Liver (tissue), 9 donors: ENCODE results near the gene KCNQ1. TPM values are rescaled to one million over a fixed set of nuclear protein-coding genes. Genes with fewer than 3 reads are reported as not detected.
A peak's percentile ranks its signal among the peaks of the same experiment; 100 is the strongest.

Experiments used
- DNase-seq: peaks from one replicate; pipeline ENCODE4 v3.0.0-alpha.2; 2017; ENCODE audit warnings: low spot score
- H3K27ac ChIP-seq, 2 donors: one replicate each; pipeline ENCODE4 v1.7.0; 2013; ENCODE audit warnings: inconsistent platforms in 2 of 2, low read length in 2 of 2, control low read depth in 1 of 2, low read depth in 1 of 2, mild to moderate bottlenecking in 1 of 2
- H3K27me3 ChIP-seq, 4 donors: one replicate each; pipeline versions ENCODE4 v1.6.1 to v1.7.0; 2013; ENCODE audit warnings: low read length in 3 of 4, inconsistent platforms in 1 of 4, mild to moderate bottlenecking in 1 of 4, moderate library complexity in 1 of 4; ENCODE audit not compliant: control insufficient read depth in 4 of 4, insufficient read depth in 4 of 4
- H3K36me3 ChIP-seq, 4 donors: one replicate each; pipeline versions ENCODE4 v1.6.1 to v1.7.0; 2013; ENCODE audit warnings: low read length in 3 of 4, mild to moderate bottlenecking in 3 of 4, low read depth in 1 of 4, moderate library complexity in 1 of 4; ENCODE audit not compliant: control insufficient read depth in 4 of 4, insufficient read depth in 3 of 4
- H3K4me1 ChIP-seq, 4 donors: one replicate each; pipeline versions ENCODE4 v1.6.1 to v1.7.0; 2013; ENCODE audit warnings: low read length in 3 of 4, mild to moderate bottlenecking in 3 of 4, moderate library complexity in 1 of 4; ENCODE audit not compliant: control insufficient read depth in 4 of 4, insufficient read depth in 4 of 4
- H3K4me3 ChIP-seq, 3 donors: one replicate each; pipeline versions ENCODE4 v1.6.1 to v1.7.0; 2013; ENCODE audit warnings: low read length in 3 of 3, control low read depth in 1 of 3, low read depth in 1 of 3, mild to moderate bottlenecking in 1 of 3
- H3K9ac ChIP-seq, 2 donors: one replicate each; pipeline ENCODE4 v1.7.0; 2013; ENCODE audit warnings: low read length in 2 of 2, mild to moderate bottlenecking in 2 of 2, moderate library complexity in 2 of 2, control low read depth in 1 of 2, low read depth in 1 of 2
- H3K9me3 ChIP-seq, 4 donors: one replicate each; pipeline versions ENCODE4 v1.6.1 to v1.7.0; 2013; ENCODE audit warnings: low read length in 3 of 4; ENCODE audit not compliant: control insufficient read depth in 4 of 4
- EGR1 ChIP-seq, 2 donors: IDR thresholded peaks; 2 replicates each; pipeline ENCODE4 v1.6.1; 2016 to 2018; ENCODE audit warnings: antibody characterized with exemption in 2 of 2, low read depth in 2 of 2
- FOXA1 ChIP-seq: IDR thresholded peaks from 2 replicates; pipeline ENCODE4 v1.6.1; 2016; ENCODE audit warnings: antibody characterized with exemption
- FOXA2 ChIP-seq: IDR thresholded peaks from 2 replicates; pipeline ENCODE4 v1.6.1; 2016; ENCODE audit warnings: antibody characterized with exemption
- GABPA ChIP-seq, 2 donors: IDR thresholded peaks in 1 of 2; conservative IDR thresholded peaks in 1 of 2; 2 replicates each; pipeline ENCODE4 v1.6.1; 2016; ENCODE audit warnings: antibody characterized with exemption in 2 of 2, mild to moderate bottlenecking in 1 of 2, moderate library complexity in 1 of 2
- HNF4A ChIP-seq, 2 donors: conservative IDR thresholded peaks; 2 replicates each; pipeline ENCODE4 v1.6.1; 2016; ENCODE audit warnings: antibody characterized with exemption in 2 of 2, mild to moderate bottlenecking in 2 of 2
- HNF4G ChIP-seq: IDR thresholded peaks from 2 replicates; pipeline ENCODE4 v1.6.1; 2016; ENCODE audit warnings: antibody characterized with exemption
- JUND ChIP-seq, 2 donors: IDR thresholded peaks; 2 replicates each; pipeline ENCODE4 v1.6.1; 2016; ENCODE audit warnings: antibody characterized with exemption in 2 of 2
- NR2F2 ChIP-seq: IDR thresholded peaks from 2 replicates; pipeline ENCODE4 v1.6.1; 2016; ENCODE audit warnings: antibody characterized with exemption
- SP1 ChIP-seq: IDR thresholded peaks from 2 replicates; pipeline ENCODE4 v1.6.1; 2018; ENCODE audit warnings: antibody characterized with exemption, mild to moderate bottlenecking
- TAF1 ChIP-seq: conservative IDR thresholded peaks from 2 replicates; pipeline ENCODE4 v1.6.1; 2016; ENCODE audit warnings: antibody characterized with exemption, mild to moderate bottlenecking
- YY1 ChIP-seq: IDR thresholded peaks from 2 replicates; pipeline ENCODE4 v1.6.1; 2016; ENCODE audit warnings: antibody characterized with exemption, mild to moderate bottlenecking
- WGBS: extraction: QIAGEN DNeasy Blood & Tissue Kit; methylation state at CpG from one replicate; pipeline ENCODE4 v1.1.7; 2013; 5-methylcytosine and 5-hydroxymethylcytosine counted together
- polyA plus RNA-seq, 2 donors: library from polyadenylated mRNA; stranded (reverse) in 1 of 2; unstranded in 1 of 2; fragments of 200-250 nt in 1 of 2; fragments of >200 nt in 1 of 2; fragmentation: Nextera tagmentation in 1 of 2; extraction: Ambion mirVana in 1 of 2; gene quantifications; one replicate each; pipeline versions ENCODE4 v1.2.1 to v1.2.3, GENCODE V29; 2013 to 2015
- total RNA-seq, 2 donors: library from RNA; depleted of rRNA; stranded (reverse); fragments of >200 nt; gene quantifications; one replicate each; pipeline ENCODE4 v1.2.3, GENCODE V29; 2014
- TF ChIP-seq, protein P1 (sequence below): IDR thresholded peaks from 2 replicates; pipeline ENCODE4 v1.6.1; 2016; ENCODE audit warnings: antibody characterized with exemption
- TF ChIP-seq, protein P2 (sequence below): IDR thresholded peaks from 2 replicates; pipeline ENCODE4 v1.6.1; 2016; ENCODE audit warnings: antibody characterized with exemption
- donor health status: healthy.
- donor health status: healthy.
- donor health status: healthy.
- donor health status: healthy.
- donor health status: healthy.

Gene KCNQ1
- total and polyA plus RNA-seq, 4 donors = 0.31 to 2.2 (median 1.5) TPM

DNA sequence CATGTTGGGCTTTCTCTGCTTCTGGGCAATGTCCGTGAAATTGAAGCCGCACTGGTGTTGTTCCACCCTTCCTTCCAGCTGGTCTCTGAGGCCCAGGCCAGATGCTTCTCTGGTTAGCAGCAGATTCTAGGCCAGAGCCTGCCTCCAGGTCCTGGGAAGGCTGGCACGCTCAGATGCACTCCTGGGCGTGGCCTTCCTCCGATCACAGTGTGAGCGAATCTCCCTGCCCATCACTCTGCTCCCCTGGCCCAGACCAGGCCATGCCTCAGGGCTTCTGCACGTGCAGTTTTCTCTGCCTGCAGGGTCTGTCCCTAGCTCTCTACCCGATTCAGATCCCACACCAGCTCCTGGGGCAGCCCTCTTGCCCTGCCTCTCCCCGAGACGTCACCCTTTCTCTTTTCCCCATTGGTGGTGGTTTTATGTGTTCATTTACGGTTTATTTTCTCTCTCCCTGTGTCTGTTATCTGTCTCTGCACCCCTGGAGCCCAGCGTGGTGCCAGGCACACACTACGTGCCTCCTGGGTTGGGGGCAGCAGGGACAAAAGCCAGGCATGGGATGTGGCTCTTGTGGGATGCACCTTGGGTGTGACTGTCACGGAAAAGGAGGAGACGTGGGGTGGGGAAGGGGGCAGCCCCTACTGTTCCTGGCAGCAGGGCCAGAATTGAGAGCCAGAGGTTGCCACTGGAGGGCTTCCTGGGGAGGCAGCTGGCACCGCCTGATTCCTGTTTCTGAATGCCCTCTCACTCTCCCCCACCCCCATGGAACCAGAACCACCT is 66.0 kb downstream of the KCNQ1 start:
- WGBS = 87% methylated on average over 16 of the region's 16 CpGs
- DNase-seq = peak; percentile 17
- H3K27me3 ChIP-seq = no peaks in the 10 kb centered on the region
- H3K4me1 ChIP-seq = peaks cover 0 to 2% (median 0%) of the 10 kb centered on the region in 4 donors
- no peaks in the 10 kb centered on the region for H3K9me3 ChIP-seq
- TF ChIP-seq, protein P1, sequence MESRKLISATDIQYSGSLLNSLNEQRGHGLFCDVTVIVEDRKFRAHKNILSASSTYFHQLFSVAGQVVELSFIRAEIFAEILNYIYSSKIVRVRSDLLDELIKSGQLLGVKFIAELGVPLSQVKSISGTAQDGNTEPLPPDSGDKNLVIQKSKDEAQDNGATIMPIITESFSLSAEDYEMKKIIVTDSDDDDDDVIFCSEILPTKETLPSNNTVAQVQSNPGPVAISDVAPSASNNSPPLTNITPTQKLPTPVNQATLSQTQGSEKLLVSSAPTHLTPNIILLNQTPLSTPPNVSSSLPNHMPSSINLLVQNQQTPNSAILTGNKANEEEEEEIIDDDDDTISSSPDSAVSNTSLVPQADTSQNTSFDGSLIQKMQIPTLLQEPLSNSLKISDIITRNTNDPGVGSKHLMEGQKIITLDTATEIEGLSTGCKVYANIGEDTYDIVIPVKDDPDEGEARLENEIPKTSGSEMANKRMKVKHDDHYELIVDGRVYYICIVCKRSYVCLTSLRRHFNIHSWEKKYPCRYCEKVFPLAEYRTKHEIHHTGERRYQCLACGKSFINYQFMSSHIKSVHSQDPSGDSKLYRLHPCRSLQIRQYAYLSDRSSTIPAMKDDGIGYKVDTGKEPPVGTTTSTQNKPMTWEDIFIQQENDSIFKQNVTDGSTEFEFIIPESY = no peak
- TF ChIP-seq NR2F2 = no peak
- H3K27ac ChIP-seq = no peak overlapping the region
- H3K4me3 ChIP-seq = no peak overlapping the region
- no peak overlapping the region for H3K9ac ChIP-seq
- no peaks in the 10 kb centered on the region for H3K36me3 ChIP-seq

DNA sequence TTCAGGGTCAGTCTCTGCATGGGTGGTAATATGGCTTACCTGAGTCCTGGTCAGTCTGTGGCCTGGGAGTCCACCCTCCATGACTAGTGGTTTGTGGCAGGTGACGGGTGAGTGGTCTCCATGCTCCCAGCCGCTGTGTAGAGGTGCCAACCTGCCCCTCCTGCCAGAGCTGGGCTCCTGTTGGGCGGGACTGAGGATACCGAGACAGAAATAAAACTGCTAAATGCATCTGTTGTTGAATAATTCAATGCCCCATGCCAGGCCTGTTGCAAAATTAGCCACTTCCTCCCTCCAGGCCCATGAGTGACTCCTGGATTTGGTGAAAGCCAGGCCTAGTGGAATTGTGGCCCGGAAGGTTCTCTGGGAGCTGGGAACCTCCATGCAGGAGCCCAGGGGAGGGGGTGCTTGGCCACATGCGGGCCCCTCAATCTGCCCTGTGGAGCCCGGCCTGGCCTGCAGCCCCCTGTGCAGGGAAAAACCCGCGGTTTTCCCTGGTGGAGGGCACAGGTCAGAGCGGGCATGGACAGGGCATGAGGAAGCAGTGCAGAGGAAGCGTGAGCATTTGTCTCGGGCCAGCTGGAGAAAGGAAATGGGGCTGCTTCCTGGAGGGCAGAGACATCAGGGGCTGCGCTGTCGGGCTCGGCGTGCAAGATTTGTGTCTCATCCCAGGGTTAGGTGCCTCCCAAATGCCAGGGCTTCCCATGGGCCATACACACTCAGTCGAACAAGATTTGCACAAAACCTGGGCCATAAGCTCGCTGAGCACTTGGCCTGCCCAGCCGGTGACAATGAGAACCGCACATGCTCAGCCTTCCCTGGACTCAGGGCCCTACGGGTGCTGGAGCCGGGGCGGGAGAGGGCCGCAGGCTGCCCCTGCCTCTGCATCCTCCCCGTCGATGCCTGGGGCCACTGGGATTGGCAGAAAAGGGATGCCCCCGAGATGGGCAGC is 66.9 kb downstream of the KCNQ1 start:
- TF ChIP-seq TAF1 (no peak), JUND (IDR thresholded peaks at IDR 0.05) (no peak), HNF4A (conservative IDR thresholded peaks at IDR 0.05) (no peak), FOXA2 (no peak), SP1 (no peak), FOXA1 (no peak), NR2F2 (no peak), EGR1 (IDR thresholded peaks at IDR 0.05; ENCODE audit: low read depth in 2 of 2) (no peak), YY1 (no peak), HNF4G (no peak), GABPA (IDR thresholded peaks at IDR 0.05 in 1 of 2, conservative IDR thresholded peaks at IDR 0.05 in 1 of 2) (no peak)
- TF ChIP-seq, protein P1 = no peak
- TF ChIP-seq, protein P2, sequence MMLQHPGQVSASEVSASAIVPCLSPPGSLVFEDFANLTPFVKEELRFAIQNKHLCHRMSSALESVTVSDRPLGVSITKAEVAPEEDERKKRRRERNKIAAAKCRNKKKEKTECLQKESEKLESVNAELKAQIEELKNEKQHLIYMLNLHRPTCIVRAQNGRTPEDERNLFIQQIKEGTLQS = no peak
- H3K9me3 ChIP-seq = no peaks in the 10 kb centered on the region
- no peak overlapping the region for H3K4me3 ChIP-seq
- no peak overlapping the region for H3K27ac ChIP-seq
- H3K36me3 ChIP-seq = no peaks in the 10 kb centered on the region
- H3K4me1 ChIP-seq = peaks cover 0 to 2% (median 0%) of the 10 kb centered on the region in 4 donors
- no peaks in the 10 kb centered on the region for H3K27me3 ChIP-seq
- no peak overlapping the region for H3K9ac ChIP-seq
- WGBS = 81% methylated on average over 27 of the region's 27 CpGs
- DNase-seq = peak; percentile 27
